Measurements from ENCODE around the gene PLBD2. TPM values are rescaled to one million over a fixed set of nuclear protein-coding genes. Genes with fewer than 3 reads are reported as not detected.

PLBD2 gene
- total RNA-seq, 1 donor from 2014 or later: 62.9 TPM

DNA sequence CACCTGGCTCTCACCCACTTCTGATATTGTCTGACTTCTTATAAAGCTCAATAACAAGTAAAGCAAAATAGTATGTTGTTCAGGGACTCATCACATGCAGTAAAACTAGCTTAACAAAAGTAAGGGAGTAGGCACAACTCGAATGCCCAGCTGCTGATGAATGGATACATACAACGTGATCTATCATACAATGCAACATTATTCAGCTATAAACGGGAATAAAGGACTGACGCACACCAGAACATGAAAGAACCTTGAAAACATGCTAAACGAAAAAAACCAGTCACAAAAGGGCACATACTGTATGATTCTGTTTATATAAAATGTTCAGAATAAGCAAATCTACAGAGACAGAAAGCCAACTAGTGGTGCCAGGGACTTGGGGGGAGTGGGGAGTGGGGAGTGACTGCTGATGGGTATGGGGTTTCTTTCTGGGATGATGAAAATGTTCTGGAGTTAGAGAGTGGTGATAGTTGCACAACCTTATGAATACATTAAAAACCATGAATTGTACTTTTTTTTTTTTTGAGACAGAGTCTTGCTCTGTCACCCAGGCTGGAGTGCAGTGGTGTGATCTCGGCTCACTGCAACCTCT is 11.1 kb downstream of the PLBD2 start:
- no peak for DNase-seq (ENCODE audit: low spot score)

- no peak for DNase-seq (ENCODE audit: low spot score)
Measured at GRCh38 chr12:113370923-113371682, 12.7 kb downstream of the PLBD2 start.

DNA sequence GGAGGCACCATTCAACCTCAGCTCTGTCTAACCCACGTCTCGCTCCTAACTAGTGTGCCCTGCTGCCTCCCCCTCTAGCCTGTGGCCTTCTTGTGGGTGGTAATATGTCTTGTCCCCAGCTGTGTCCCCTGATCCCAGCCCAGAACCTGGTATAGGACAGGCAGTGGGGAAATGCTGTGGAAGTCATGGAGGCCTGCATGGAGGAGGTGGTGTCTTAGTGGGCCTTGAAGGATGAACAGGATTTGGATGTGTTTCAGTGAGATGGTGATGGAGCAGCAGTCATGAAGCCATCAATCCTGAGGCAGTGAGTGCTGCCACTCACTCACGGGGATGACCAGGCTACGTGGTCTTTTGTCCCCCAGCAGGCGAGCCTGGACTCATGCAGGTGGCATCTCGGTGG is 13.4 kb downstream of the PLBD2 start:
- DNase-seq (ENCODE audit: low spot score): no peak

DNA sequence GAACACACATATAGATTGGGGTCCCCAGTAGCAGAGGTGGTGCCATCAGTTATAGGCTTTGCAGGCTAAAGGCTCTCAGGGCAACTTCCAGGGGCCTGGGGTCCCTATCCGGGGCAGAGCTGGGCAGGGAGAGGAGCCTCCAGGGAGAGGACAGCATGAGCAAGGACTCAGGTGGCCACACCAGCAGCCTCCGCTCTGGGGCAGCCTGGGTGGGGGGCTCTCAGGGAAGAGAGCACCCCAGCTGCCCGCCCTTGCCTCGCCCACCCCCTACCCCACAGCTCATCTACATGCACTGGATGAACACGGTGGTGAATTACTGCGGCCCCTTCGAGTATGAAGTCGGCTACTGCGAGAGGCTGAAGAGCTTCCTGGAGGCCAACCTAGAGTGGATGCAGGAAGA is 14.0 kb downstream of the PLBD2 start:
- no peak for DNase-seq (ENCODE audit: low spot score)

DNA sequence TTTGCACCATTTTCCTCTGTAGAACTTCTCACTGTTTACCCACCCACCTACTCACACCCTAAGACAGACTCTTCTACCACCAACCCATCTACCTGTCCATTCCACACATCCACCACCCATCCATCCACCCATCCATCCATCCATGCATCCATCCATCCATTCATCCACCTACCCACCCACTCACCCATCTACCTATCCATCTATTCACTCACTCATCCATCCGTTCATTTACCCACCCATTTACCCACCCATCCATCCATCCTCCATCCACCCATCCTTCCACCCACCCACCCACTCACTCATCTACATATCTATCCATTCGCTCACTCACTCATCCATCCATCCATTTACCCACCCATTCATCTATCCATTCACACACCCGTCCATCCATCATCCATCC is 15.1 kb downstream of the PLBD2 start:
- DNase-seq (ENCODE audit: low spot score): no peak

DNA sequence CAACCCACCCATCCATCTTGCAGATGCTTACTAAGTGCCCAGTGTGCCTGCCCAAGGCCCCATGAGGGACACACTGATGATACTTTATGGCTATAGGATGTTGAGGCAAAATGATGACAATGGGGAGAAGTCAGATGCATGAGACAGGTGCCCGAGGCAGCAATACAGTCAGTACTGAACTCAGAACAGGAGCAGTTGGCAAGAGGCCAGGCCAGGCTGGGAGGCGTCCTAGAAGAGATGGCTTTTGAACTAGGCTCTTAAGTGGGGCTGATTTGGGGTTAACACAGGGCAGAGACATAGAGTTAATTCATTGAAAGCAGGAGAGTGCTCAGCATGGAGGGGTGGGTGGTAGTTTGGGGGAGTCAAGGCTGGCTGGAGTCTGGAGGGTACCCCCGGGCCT is 15.6 kb downstream of the PLBD2 start:
- DNase-seq (ENCODE audit: low spot score): no peak

GRCh38 chr12:113374823-113375428 is 16.5 kb downstream of the PLBD2 start:
- DNase-seq (ENCODE audit: low spot score): no peak

DNA sequence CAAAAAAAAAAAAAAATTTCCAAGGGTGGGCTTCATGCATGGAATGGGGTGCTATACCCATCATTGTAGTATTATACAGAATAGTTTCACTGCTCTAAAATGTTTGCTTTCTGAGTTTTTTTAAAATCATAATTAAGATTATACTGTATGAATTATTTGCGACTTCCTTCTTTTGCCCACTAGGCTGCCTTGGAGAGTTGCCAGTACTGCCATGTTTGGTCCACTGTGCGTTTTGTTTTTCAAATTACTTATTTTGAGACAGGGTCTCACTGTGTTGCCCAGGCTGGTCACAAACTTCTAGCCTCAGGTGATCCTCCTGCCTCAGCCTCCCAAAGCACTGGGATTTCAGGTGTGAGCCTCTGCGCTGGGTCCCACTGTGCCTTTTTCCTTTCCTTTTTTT is 19.9 kb downstream of the PLBD2 start:
- no peak for DNase-seq (ENCODE audit: low spot score)

DNA sequence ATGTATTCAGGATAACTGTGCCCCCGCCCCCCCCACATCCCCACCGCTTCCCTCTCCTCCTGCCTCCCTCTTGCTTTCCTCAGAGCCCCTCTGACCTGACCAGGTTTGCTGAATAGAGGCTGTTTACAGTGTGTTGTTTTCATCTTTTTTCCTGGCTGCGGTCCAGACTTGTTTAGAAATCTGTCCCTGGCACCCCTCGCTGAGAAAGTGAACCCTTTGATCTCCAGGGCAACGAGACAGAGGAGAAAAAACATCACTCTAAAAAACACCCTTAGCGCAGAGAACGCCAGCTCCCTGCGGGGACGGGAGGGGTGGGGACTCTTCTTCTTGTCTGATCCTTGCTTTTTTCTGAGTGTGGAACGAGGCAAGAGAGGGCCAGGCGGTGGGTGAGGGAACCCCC is 22.8 kb downstream of the PLBD2 start:
- no peak for DNase-seq (ENCODE audit: low spot score)

- DNase-seq (ENCODE audit: low spot score): no peak
Measured at GRCh38 chr12:113382206-113382605, 23.8 kb downstream of the PLBD2 start.

DNA sequence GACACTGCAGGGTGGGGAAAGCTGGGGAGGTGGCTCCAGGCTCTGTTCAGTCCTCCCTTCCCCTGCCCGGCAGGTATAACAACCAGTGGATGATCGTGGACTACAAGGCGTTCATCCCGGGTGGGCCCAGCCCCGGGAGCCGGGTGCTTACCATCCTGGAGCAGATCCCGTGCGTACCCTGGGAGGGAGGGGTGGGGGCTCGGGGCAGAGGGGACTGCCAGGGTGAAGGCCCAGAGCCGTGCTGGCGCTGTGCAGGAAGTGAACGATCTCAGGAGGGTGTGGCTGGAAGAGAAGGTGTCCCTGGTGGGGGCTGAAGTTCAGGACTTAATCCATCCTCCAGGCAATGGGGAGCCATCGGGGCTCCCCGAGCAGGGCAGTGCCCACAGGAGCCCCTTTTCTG is 26.4 kb downstream of the PLBD2 start:
- DNase-seq (ENCODE audit: low spot score): no peak

DNA sequence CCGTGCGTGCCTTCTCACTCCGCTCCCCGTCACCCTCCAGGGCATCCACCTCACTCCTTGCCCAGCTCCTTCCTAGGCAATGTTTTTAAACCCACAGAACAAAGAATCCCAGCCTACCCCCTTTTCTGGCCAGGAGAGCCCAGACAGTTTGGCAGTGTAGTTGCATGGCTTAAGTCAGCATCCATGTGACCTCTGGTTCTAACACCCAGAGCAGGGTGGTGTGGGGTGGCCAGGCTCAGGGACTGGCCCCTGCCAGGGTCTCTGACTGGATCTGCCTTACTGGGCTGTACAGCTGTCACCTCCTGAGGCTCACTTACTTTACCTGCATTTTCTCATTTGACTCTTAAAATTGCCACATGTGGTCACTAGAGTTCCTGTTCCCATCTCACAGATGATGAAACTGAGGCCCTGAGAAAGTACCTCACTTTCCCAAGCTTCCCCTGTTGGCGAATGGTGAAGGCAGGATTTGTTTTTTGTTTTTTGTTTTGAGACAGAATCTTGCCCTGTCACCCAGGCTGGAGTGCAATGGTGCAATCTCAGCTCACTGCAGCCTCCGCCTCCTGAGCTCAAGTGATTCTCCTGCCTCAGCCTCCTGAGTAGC is 27.0 kb downstream of the PLBD2 start:
- DNase-seq (ENCODE audit: low spot score): no peak

DNA sequence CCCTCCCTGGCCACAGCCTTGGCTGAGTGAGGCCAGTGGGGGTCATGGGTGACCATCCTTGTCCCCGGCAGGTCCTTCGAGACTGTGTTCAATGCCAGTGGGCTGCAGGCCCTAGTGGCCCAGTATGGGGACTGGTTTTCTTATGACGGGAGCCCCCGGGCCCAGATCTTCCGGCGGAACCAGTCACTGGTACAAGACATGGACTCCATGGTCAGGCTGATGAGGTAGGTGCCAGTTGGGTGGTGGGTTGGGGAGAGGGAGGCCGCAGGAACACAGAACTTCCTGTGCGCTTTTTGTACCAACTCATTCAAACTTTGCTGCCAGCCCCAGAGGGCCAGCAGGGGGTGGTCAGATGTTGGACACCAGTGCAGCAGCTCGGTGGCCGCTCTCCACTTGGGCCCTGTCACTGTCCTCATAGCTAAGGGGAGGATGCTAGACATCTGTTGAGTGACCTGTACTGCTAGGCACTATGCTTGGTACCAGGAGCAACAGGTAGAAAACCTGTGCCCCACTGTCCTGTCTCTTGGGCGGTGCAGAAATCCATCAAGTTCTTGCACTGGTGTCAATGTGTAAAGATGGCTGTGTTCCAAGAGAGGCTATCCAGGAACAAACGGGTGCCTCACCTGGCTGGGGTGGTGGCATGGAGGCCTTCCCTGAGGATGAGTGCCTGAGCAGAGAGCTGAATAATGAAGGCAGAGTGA is 28.6 kb downstream of the PLBD2 start:
- no peak for DNase-seq (ENCODE audit: low spot score)

GRCh38 chr12:113387631-113388030 is 29.2 kb downstream of the PLBD2 start:
- no peak for DNase-seq (ENCODE audit: low spot score)

GRCh38 chr12:113388351-113388750 is 30.0 kb downstream of the PLBD2 start:
- DNase-seq (ENCODE audit: low spot score): no peak

GRCh38 chr12:113390064-113391043 is 32.0 kb downstream of the PLBD2 start:
- no peak for DNase-seq (ENCODE audit: low spot score)

DNA sequence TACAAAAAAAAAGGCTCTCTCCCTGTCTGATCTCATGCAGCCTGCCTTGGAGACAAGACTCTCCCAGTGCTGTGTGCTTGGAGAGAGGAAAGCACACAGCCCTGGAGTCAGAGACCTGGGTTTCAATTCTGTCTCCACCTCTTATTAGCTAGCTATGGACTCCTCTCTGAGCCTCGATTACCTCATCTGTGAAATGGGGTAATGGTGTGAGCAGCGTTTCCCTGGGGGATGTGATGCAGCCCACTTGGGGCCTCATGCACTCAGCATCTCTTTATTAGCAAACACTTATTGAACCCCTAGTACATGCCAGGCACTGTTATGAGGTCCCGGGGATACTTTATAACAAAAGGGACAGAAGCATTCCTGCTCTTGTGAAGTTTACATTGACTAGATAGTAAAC is 32.8 kb downstream of the PLBD2 start:
- DNase-seq (ENCODE audit: low spot score): no peak

DNA sequence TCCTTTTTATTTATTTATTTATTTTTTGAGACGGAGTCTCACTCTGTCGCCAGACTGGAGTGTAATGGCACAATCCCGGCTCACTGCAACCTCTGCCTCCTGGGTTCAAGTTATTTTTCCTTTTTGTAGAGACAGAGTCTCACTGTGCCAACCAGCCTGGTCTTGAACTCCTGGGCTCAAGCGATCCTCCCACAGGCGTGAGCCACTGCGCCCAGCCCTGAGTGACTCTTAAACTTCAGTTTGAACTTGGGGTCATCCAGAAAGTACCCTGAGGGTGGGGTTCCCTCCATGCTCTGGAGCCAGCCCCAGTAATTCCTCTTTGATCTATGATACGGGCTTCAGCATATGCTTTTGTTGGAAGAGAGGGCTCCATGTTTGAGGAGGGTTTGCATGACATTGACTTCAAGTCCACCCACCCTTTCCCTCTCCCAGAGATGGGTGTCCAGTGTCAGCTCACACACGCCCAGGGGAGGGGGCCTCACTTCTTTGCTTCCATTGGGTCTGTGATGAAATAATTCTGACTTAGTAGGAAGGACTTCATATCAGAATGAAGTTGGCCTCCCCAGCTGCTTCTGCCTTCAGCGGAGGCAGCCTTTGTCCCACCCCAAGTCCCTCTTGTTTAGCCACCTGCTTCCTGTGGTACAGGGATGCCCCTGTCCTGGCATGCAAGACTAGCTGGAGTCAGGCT is 33.4 kb downstream of the PLBD2 start:
- no peak for DNase-seq (ENCODE audit: low spot score)

- no peak for DNase-seq (ENCODE audit: low spot score)
Measured at GRCh38 chr12:113392520-113392919, 34.1 kb downstream of the PLBD2 start.
